Measurements from ENCODE around the gene ANKRD33.

The ANKRD33 gene

DNA sequence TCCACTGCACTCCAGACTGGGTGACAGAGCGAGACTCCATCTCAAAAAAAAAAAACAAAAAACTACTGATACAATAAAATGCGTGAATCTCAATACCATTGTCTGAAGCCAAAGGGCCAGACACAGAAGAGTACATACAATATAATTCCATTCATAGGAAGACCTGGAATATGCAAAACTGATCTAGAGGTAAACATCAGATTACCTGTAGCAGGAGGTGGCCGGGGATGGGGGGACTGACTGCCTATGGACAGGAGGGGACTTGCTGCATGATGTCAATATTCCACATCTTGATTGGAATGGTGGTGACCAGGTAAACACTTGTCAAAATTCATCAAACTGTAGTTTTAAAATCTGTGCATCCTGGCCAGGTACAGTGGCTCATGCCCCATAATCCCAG, 26.9 kb upstream of the ANKRD33 start:
- DNase-seq (ENCODE audit: low read depth in 2 of 2), result no peak

DNA sequence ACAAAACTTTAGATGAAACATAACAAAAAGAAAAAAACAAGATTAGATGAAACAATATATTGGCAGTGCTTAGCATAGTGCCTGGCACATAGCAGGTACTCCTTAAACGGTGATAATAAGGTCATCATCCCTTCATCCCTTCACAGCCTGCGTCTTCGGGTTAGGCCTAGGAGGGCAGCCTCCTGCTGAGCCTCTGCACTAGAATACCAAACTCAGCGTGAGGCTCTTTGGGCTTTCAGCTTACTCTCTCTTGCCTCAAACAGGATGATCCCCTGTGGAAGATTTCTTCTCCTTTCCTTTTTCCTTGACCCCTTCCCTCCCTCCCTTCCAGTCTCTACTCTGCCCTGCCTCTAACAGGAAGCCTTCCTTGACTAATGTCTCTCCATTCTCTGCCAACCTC, 25.0 kb upstream of the ANKRD33 start:
- DNase-seq (ENCODE audit: low read depth in 2 of 2), result no peak

DNA sequence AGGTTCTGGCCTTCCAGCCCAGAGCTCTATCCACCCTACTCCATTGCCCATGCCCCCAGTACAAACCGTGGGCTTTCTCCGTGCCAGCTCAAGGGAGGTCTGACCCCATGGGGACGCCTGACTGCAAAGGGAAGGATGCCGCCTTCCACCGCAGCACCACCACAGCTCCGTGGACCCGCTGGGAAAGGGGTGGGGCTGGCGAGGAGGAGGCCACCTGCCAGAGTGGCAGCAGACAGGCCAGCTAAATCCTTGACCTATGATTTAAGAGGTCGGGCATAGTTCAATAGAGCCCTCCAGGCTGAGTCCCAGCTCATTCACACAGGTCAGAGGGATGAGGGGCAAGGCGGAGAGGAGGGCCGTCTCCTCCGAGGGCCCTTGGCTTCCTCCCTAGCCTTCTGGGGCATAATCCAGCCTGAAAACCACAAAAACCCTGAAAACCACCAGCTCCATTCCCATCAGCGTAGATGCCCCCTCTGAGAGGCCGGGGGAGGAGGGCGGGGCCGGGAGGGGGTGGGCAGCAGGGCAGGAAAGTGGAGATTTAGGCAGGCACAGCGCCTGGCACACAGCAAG, 24.5 kb upstream of the ANKRD33 start:
- DNase-seq (ENCODE audit: low read depth in 2 of 2), result no peak

DNA sequence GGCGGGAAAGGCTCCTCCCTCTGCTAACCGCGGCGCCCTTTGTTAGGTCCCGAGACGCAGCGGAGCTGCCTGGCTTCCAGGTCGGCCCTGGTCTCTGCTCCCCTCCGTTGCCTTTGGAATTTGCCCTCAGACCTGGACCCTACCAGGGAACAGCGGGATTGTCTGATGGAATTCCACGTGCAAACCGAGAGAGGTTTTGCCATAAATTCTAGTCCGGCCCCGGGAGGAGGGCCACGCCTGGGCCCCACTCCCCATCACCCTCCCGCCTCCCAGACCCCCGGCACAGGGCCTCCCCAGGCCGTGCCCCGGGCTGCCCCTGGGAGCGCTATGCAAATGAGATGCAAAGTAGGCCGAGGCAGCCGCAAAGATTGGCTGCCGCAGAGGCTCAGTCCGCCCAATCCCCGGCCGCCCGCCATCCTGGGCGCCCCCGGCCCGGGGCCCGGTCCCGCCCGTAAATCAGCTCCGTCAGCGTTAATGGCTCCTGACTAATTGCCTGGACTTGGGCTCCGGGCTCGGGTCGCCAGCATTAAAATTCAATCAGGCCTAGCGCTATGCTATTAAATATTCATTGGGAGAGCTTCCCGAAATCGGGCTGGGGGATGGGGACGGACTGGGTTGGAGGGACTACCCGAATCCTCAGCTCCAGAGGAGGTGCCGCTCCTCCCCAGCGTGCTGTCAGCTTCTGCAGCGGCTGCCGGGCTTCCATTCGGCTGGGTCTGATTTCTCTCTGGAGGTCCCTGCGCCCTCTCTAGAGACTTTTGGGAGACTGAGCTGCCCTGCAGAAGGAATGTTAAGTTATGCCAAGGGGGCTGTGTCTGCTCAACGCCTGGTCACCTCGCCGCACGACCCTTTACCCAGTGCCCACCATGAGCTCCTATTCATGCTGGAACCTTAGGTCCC, 23.7 kb upstream of the ANKRD33 start:
- no peak for DNase-seq (ENCODE audit: low read depth in 2 of 2)

DNA sequence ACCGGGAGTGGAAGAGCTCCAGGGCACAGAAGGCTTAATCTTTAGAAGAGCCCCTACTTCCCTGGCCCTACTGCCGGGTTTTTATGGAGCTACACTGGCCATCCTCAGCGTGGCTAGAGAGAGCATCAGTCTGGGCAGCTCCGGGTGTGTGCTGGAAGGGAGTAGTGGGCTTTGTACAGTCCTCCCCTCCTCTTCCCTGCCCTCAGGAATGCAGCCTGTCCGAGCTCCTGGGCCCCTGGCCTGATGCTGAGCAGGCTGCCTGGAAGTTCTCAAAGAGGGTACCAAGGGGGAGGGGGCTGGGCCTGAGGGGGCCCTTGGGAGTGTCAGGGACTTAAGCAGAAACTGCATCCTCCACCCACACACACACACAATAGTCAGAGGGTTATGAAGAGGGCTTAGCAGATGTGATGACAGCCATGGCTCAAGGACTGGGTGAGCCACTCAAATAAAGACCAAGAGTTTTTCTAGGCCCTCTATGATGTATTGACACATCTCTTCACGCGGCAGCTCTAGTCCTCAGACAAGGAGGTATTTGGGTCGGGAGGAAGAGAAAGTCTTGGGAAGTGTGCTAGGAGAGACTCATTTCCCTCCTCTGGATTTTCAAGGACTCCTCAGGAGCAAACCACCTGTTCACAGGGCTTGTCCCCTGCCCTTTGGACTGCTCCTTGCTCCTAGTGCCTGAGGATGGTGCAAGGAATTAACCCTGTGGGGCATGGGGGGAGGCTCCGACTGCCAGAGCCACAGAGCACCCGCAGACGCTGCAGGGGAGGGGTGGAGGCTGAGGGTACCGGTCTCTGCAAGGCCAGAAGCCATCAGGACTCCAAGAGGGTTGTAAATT, 22.9 kb upstream of the ANKRD33 start:
- DNase-seq (ENCODE audit: low read depth in 2 of 2), result no peak

DNA sequence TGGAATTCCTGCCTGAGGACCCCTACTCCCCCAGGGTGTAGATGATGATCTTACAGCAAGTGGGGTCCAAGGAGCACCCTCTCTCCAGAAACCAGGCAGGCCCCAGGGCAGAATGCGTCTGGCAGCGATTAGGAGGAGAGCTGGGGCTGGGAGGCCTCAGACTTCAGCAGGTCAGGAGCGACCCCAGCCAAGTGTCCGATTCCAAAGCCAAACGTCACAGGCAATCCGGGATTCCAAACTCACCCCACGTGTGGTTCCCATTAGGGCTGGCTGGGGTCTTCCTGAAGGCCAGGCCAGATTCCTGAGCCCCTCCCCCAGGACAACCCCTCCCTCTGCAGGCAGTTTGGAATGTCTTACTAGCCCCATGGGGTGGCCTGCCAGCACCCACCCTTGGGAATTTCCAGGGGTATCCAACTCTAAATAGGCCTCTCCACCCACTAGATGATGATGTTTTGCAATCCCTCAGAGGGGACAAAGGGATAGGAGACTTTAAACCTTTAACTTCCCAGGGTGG, 22.1 kb upstream of the ANKRD33 start:
- DNase-seq (ENCODE audit: low read depth in 2 of 2), result no peak

DNA sequence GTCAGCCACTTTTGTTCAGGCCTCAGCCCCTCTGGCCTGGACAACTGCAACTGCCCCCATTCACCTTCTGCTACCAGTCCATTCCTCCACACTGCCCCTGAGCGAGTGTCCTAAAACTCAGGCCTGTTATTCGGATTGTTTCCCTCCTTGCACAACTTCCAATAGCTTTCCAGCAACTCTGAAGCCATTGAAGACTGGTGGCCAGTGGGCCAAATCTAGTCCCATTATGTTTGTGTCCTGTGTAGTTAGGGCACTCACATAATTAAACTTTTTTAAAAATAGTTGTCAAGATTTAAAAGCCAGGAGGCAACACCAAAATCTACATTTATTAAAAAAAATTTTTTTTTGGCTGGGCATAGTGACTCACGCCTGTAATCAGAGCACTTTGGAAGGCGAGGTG, 21.6 kb upstream of the ANKRD33 start:
- DNase-seq (ENCODE audit: low read depth in 2 of 2), result no peak

DNA sequence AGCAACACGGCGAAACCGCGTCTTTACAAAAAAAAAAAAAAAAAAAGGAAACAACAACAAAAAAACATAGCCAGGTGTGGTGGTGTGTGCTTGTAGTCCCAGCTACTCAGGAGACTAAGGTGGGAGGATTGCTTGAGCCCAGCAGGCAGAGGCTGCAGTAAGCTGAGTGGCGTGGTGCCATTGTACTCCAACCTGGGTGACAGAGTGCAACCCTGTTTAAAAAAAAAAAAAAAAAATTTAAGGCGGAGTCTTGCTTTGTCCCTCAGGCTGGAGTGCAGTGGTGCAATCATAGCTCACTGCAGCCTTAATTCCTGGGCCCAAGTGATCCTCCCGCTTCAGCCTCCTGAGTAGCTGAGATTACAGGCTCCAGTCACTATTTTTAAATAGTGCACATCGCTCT, 21.1 kb upstream of the ANKRD33 start:
- no peak for DNase-seq (ENCODE audit: low read depth in 2 of 2)

DNA sequence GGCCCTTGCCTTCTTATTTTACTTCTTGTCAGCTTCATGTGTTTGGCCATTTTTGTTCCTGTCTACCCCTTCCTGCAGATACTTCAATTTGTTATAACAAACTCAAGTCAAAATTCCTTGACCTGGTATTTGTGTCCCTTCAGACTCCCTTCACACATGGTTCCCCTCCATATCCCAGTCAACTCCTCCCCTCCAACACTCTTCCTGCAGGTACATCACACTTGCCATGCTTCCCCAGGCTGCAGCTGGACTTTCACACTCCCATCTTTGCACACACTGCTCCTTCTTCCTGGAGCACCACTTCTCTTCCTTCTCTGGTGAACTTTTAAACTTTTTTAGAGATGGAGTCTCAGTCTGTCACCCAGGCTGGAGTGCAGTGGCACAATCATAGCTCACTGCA, 20.5 kb upstream of the ANKRD33 start:
- no peak for DNase-seq (ENCODE audit: low read depth in 2 of 2)

DNA sequence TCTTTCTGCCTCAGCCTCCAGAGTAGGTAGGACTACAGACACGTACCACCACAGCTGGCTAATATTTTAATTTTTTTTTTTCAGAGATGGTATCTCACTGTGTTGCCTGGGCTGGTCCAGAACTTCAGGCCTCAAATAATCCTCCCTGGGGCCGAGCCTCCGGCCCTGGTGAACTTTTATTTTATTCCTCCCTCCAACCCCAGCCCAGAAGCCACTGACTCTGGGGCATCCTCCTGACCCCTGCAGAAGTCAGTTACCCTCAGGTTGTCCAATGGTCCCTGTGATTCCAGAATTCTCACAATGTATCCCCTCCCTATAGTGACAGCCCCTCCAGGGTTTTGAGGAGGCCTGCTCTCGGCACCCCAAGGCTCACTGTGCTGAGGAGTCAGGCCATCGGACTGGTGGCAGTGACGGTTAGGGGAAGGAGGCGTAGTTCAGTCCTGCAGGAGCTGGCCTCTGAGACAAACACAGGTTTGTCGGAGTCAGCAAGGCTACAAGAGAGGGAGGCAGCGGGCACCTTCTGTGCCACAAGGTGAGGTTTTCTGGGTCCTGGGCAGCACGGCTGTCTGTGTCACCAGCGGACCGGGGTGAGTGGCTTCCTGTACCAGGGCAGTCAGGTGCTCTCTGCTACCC, 20.0 kb upstream of the ANKRD33 start:
- DNase-seq (ENCODE audit: low read depth in 2 of 2), result no peak

DNA sequence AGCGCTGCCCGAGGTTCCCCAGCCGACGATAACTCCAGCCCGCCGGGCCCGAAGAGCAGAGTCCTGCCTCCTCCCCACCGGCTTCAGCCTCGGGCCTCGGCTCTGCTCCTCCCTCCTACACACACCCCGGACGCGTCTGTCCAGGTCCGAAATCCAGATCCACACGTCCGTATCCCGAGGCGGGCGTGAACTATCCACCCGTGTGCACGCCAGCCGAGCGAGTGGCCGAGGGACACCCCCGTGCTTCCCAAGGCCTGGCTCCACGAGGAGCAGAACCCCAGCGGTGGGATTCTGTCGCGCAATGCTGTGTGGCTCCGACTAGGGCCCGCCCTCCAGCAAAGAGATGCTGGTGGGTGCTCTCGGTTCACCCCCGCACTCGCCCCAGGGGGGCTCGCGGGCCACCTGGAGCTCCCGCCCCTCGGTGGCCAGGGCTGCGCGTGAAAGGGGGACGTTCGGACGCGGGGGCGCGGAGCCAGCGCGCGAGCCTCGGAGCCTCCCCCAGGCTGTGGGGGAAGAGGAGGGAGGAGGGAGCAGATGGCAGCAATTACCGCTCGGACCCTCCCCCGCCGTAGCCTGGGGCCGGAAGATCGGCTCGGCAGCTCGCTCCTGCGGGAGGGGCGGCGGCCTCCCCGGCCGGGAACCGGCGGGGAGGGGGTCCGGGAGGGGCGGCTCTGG, 18.9 kb upstream of the ANKRD33 start:
- DNase-seq (ENCODE audit: low read depth in 2 of 2), result no peak

DNA sequence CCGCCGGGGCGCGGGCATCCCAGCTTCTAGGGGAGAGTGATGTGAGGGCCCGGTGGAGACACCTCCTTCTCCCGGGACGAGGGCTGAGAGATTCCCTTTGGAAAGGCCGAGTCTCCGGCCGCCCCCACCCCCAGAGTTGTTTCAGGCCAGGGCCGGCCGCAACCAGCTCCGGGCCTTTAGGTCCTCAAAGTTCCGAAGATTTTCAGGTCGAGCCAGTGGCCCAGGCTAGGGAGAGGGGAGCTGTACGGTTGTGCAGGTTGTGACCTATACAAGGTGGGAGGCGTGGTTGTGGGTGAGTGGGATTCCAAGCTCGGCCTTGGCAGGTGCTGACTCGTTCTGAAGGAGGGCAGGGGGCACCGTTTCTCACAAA, 18.4 kb upstream of the ANKRD33 start:
- no peak for DNase-seq (ENCODE audit: low read depth in 2 of 2)

DNA sequence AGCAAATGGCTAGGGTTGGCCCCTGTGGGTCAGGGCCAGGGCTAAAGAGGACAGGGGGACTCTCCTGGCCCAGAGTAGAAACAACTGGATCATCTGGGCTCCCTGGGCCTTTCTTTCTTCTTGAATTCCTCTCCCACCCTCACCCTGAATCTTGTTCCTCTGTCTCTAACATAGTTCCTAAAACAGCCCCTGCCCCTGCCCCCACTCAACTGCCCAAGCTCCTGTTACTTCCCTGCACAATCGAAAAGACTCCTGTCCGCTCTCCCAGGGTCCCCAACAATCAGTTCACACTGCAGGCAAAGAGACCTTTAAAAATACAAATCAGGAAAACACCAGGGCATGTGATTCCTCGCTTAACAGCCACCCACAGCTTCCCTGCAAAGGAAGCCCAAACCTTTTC, 18.0 kb upstream of the ANKRD33 start:
- DNase-seq (ENCODE audit: low read depth in 2 of 2), result no peak

DNA sequence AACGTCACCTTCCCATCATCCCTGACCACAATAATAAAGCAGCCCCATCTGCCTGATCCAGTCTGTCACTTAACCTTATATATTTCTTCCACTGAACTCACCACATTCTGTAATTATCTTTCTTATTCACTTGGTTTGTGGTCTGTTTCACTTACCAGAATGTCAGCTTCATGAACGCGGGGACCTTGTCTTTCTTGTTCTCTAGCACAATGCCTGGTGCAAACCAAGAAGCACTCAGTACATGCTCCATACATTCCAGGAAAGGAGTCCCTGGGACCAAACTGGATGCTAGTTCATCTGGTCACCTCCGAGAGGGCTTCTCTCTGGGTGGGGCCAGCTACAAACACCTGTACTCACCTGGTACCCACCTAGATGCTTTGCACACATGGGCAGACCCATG, 17.4 kb upstream of the ANKRD33 start:
- no peak for DNase-seq (ENCODE audit: low read depth in 2 of 2)

DNA sequence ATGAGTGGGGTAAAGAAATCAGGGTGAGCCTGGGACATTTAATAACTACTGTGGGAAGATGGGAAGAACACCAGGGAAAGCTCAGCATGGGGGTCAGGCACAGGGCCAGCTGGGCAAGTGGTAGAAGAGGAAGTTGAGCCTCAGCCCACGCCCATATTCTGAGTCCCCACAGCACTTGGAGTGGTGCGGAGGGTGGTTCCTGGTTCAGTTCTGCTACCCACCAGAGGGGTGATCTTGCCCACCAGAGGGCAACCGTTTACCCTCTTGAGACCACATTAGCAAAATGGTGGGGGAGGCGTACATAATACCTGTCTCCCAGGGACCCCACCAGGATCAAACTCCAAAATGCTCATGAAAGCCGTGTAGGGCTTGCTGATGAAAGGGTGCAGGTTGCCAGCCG, 16.8 kb upstream of the ANKRD33 start:
- DNase-seq (ENCODE audit: low read depth in 2 of 2), result no peak

DNA sequence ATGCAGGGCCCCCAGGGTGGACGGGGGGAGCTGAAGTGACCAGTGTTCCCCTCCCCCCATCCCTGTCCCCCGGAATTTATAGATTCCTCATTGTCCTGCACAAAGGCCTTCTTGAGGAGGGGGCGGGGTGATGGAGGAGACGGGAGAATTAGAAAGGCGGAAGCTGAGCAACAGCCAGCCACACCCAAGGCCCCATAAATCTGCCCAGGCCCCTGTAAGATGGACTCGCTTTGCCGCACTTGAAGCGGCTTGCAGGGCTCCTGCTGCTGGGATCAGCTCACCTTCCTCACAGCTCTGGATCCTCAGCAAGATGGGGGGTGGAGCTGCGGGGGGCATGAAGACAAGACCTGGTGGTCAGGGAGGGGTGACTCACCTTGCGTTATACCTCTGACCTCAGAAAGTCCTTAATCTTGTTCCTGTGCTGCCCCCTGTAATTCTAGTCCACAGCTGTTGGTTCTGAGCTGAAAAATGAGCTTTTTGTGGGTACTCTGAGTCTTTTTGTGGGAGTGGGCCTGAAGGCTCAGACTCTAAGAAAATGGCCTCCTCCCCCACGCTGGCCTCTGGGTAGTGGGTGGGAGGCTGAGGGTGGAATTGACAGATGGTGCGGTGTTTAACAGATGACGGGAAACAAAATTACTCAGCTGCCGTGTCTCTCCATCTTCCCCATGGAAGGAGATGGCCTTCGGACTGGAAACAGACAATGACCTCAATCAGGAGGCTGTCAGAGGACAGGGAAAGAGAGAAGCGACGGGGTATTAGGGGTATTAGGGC, 15.8 kb upstream of the ANKRD33 start:
- DNase-seq (ENCODE audit: low read depth in 2 of 2), result no peak

DNA sequence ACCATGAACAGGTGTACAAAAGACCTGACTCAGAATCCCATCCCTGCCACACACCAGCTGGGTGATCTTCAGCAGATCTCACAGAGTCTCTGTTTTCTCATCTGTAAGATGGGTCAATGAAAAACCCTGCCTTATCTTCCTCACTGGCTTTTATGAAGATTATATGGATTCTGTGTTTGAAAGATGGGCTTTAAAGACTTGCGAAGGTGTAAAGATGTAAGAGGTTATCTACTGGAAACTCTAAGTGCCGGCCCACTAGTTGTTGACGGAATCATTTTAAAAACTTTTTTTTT, 15.3 kb upstream of the ANKRD33 start:
- DNase-seq (ENCODE audit: low read depth in 2 of 2), result no peak

DNA sequence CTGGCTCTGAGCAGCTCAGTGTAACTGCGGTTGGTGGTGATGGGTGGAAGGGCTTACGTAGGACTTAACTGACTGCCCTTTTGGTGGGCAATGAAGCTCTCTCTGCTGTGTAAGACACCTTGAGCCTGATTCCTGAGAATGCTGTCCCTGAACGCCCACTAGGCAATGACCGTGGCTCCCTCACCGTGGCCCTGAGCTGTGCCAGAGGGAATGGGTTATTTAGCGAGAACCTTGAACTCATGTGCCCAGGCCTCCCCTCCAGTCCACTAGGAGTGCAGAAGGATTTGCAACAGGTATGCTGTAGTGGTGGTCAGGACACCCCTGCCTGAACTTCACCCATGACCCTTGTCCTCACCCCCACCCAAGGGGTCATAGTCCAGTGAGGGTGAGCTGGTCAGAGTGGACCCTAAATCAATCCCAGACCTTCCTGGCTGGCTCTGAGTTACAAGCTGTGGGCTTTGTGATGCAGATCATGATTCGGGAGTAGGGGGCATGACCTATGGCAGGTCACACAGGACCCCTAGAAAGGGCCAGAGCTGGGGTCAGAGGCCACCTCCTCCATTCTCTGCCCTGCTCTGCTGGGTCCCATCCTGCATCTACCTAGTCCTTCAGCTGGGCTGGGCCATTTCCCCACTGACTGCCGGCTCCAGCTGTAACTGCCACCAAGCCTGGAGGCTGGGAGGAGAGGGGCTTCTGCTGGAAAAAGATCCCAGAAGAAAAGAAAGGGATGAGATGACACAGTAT, 14.5 kb upstream of the ANKRD33 start:
- no peak for DNase-seq (ENCODE audit: low read depth in 2 of 2)

DNA sequence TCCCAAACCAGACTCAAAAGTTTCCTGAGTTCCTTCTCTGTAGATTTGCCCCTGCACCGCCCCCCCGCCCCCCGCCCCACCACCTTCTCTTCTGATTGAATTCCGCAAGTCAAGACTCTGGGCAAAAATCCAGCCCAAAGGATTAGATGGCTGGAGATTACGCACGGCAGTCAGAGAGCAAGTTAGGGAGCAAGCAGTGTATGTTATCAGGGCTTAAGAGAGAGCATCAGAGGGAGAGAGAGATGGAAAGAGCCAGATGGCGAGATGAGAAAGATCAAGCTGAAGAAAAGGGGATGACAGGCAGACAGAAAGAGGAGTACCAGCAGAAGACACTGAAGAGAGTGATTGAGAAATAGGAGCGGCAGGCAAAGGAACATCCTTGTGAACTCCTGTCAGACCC, 13.9 kb upstream of the ANKRD33 start:
- no peak for DNase-seq (ENCODE audit: low read depth in 2 of 2)

DNA sequence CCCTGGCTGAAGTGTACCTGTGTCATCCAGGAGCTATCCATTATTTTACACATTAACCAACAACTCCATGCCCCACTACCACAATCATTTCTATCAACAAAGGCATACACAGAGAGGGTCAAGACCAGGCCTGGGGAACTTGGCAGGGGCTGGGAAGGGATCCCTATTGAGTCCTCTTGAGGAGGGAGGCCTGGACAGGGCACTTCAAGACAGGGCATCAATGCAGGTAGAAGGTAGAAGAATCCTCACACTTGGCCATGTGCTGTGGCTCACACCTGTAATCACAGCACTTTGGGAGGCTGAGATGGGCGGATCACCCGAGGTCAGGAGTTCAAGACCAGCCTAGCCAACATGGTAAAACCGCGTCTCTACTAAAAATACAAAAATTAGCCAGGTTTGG, 13.4 kb upstream of the ANKRD33 start:
- no peak for DNase-seq (ENCODE audit: low read depth in 2 of 2)

Measured in fibroblast of skin of left biceps (primary cell).